Astrocyte (in vitro differentiated cells and primary cell): ENCODE data around the gene BRF1. TPM values are rescaled to one million over a fixed set of nuclear protein-coding genes. Genes with fewer than 3 reads are reported as not detected.

Experiments
- DNase-seq: peaks from one replicate; pipeline ENCODE4 v3.0.0-alpha.2; 2010; ENCODE audit warnings: low read depth
- FAIRE-seq: peaks from 2 replicates; lab custom pipeline; 2011; peaks lifted over from hg19 to GRCh38; lab: Jason Lieb, UNC
- H2AFZ ChIP-seq: 2 replicates; pipeline ENCODE4 v1.6.0; 2012; ENCODE audit warnings: low read depth, low read length, inconsistent platforms
- H3K27ac ChIP-seq: 2 replicates; pipeline ENCODE4 v1.5.1; 2011; ENCODE audit warnings: low read depth, low read length, inconsistent platforms
- H3K27me3 ChIP-seq: 2 replicates; pipeline ENCODE4 v1.6.0; 2011; ENCODE audit warnings: low read length, inconsistent platforms; ENCODE audit not compliant: insufficient read depth
- H3K36me3 ChIP-seq: 2 replicates; pipeline ENCODE4 v1.5.1; 2011; ENCODE audit warnings: low read length, inconsistent platforms; ENCODE audit not compliant: insufficient read depth
- H3K4me1 ChIP-seq: 2 replicates; pipeline ENCODE4 v1.5.1; 2011; ENCODE audit warnings: low read length, inconsistent platforms; ENCODE audit not compliant: insufficient read depth
- H3K4me2 ChIP-seq: 2 replicates; pipeline ENCODE4 v1.6.0; 2012; ENCODE audit warnings: low read length, inconsistent platforms
- H3K4me3 ChIP-seq: 2 replicates; pipeline ENCODE4 v1.5.1; 2011; ENCODE audit warnings: low read depth, mild to moderate bottlenecking, low read length, inconsistent platforms; ENCODE audit not compliant: insufficient read depth
- H3K79me2 ChIP-seq: 2 replicates; pipeline ENCODE4 v1.6.0; 2012; ENCODE audit warnings: mild to moderate bottlenecking, low read length, inconsistent platforms; ENCODE audit not compliant: insufficient read depth
- H3K9ac ChIP-seq: 2 replicates; pipeline ENCODE4 v1.6.0; 2012; ENCODE audit warnings: mild to moderate bottlenecking, low read length, inconsistent platforms
- H3K9me3 ChIP-seq: 2 replicates; pipeline ENCODE4 v1.5.1; 2012; ENCODE audit warnings: low read depth, mild to moderate bottlenecking, low read length, inconsistent platforms; ENCODE audit not compliant: insufficient read depth
- H4K20me1 ChIP-seq: 2 replicates; pipeline ENCODE4 v1.6.0; 2012; ENCODE audit warnings: low read length, inconsistent platforms; ENCODE audit not compliant: insufficient read depth
- H3K27ac Mint-ChIP-seq: one replicate; pipeline ENCODE4 v1.8.0; 2021; ENCODE audit warnings: mild to moderate bottlenecking, mixed read lengths; ENCODE audit not compliant: unreplicated experiment
- H3K27me3 Mint-ChIP-seq: one replicate; pipeline ENCODE4 v1.8.0; 2021; ENCODE audit warnings: low read depth, mixed read lengths; ENCODE audit not compliant: unreplicated experiment
- H3K36me3 Mint-ChIP-seq: one replicate; pipeline ENCODE4 v1.8.0; 2021; ENCODE audit warnings: low read depth, mixed read lengths; ENCODE audit not compliant: unreplicated experiment
- H3K4me1 Mint-ChIP-seq: one replicate; pipeline ENCODE4 v1.8.0; 2021; ENCODE audit warnings: low read depth, mixed read lengths; ENCODE audit not compliant: unreplicated experiment
- H3K4me3 Mint-ChIP-seq: one replicate; pipeline ENCODE4 v1.8.0; 2021; ENCODE audit warnings: mild to moderate bottlenecking, moderate library complexity, mixed read lengths; ENCODE audit not compliant: unreplicated experiment
- H3K9me3 Mint-ChIP-seq: one replicate; pipeline ENCODE4 v1.8.0; 2021; ENCODE audit warnings: mild to moderate bottlenecking, mixed read lengths; ENCODE audit not compliant: unreplicated experiment
- CTCF ChIP-seq: IDR thresholded peaks from 2 replicates; pipeline ENCODE4 v1.5.1; 2011; ENCODE audit warnings: low read depth, mild to moderate bottlenecking, inconsistent platforms, low read length, moderate library complexity; ENCODE audit not compliant: insufficient read depth
- EZH2 ChIP-seq: IDR thresholded peaks from 2 replicates; pipeline ENCODE4 v1.6.1; 2012; ENCODE audit warnings: mild to moderate bottlenecking, low read length, inconsistent platforms; ENCODE audit not compliant: insufficient read depth
- total RNA-seq: library from RNA; stranded (reverse); gene quantifications from 2 replicates; pipeline ENCODE4 v1.2.1, GENCODE V29; 2021

BRF1 gene
- total RNA-seq, 1 donor from 2014 or later: 20.5 TPM

- DNase-seq (no peak), FAIRE-seq (no peak)
- H3K27ac Mint-ChIP-seq: no peak overlapping the region
- Histone ChIP-seq H3K27me3 (no peaks in the 10 kb centered on the region), H3K79me2 (peaks cover 85% of the 10 kb centered on the region), H3K4me2 (no peak overlapping the region), H3K9me3 (no peaks in the 10 kb centered on the region), H2AFZ (no peak overlapping the region), H4K20me1 (peaks cover 92% of the 10 kb centered on the region), H3K4me1 (peaks cover 6% of the 10 kb centered on the region), H3K36me3 (no peaks in the 10 kb centered on the region), H3K27ac (no peak overlapping the region), H3K4me3 (no peak overlapping the region), H3K9ac (no peak overlapping the region)
- no peaks in the 10 kb centered on the region for H3K36me3 Mint-ChIP-seq
- no peak overlapping the region for H3K4me3 Mint-ChIP-seq
- no peaks in the 10 kb centered on the region for H3K27me3 Mint-ChIP-seq
- no peaks in the 10 kb centered on the region for H3K9me3 Mint-ChIP-seq
- TF ChIP-seq CTCF (no peak), EZH2 (no peak)
- peaks cover 2% of the 10 kb centered on the region for H3K4me1 Mint-ChIP-seq
Observed at GRCh38 chr14:105333020-105333490, 32.3 kb upstream of the BRF1 start.

- Mint-ChIP-seq H3K27ac (no peak overlapping the region), H3K27me3 (no peaks in the 10 kb centered on the region), H3K4me1 (peaks cover 2% of the 10 kb centered on the region), H3K4me3 (no peak overlapping the region), H3K9me3 (no peaks in the 10 kb centered on the region), H3K36me3 (no peaks in the 10 kb centered on the region)
- H3K27me3 ChIP-seq: no peaks in the 10 kb centered on the region
- H3K36me3 ChIP-seq: no peaks in the 10 kb centered on the region
- no peaks in the 10 kb centered on the region for H3K9me3 ChIP-seq
- H3K4me2 ChIP-seq: no peak overlapping the region
- TF ChIP-seq CTCF (no peak), EZH2 (no peak)
- peaks cover 91% of the 10 kb centered on the region for H4K20me1 ChIP-seq
- no peak overlapping the region for H3K4me3 ChIP-seq
- H3K79me2 ChIP-seq: peaks cover 87% of the 10 kb centered on the region
- FAIRE-seq: no peak
- H2AFZ ChIP-seq: no peak overlapping the region
- no peak for DNase-seq
- no peak overlapping the region for H3K9ac ChIP-seq
- peaks cover 6% of the 10 kb centered on the region for H3K4me1 ChIP-seq
- no peak overlapping the region for H3K27ac ChIP-seq
Observed at GRCh38 chr14:105332350-105332874, 31.6 kb upstream of the BRF1 start.

GRCh38 chr14:105331575-105332349, 31.0 kb upstream of the BRF1 start:
- no peak overlapping the region for H3K27ac ChIP-seq
- Mint-ChIP-seq H3K36me3 (no peaks in the 10 kb centered on the region), H3K27ac (no peak overlapping the region), H3K9me3 (no peaks in the 10 kb centered on the region), H3K4me3 (no peak overlapping the region), H3K4me1 (peaks cover 2% of the 10 kb centered on the region), H3K27me3 (no peaks in the 10 kb centered on the region)
- no peak for DNase-seq
- H3K4me2 ChIP-seq: no peak overlapping the region
- FAIRE-seq: no peak
- no peaks in the 10 kb centered on the region for H3K9me3 ChIP-seq
- H3K4me1 ChIP-seq: peaks cover 6% of the 10 kb centered on the region
- TF ChIP-seq EZH2 (no peak), CTCF (no peak)
- H2AFZ ChIP-seq: no peak overlapping the region
- H3K4me3 ChIP-seq: no peak overlapping the region
- no peaks in the 10 kb centered on the region for H3K36me3 ChIP-seq
- no peaks in the 10 kb centered on the region for H3K27me3 ChIP-seq
- peaks cover 87% of the 10 kb centered on the region for H3K79me2 ChIP-seq
- H3K9ac ChIP-seq: no peak overlapping the region
- H4K20me1 ChIP-seq: peaks cover 91% of the 10 kb centered on the region
